Caki2 (cell line): Measurements from ENCODE around the gene TMEM37. TPM values are rescaled to one million over a fixed set of nuclear protein-coding genes. Genes with fewer than 3 reads are reported as not detected.

Source experiments
- DNase-seq: peaks from one replicate; pipeline ENCODE4 v3.0.0-alpha.2; 2015; ENCODE audit warnings: low read depth
- in situ Hi-C: cut with HindIII; loops from 2 replicates; pipeline ENCODE4 v1.10.0; 2016; ENCODE audit warnings: low sequenced_read_pairs, low pct_unique_long_range_greater_than_20kb, mixed read lengths
- total RNA-seq: library from RNA; depleted of rRNA; stranded (reverse); fragments of >200 nt; shearing (Covaris generic); gene quantifications from 2 replicates; pipeline ENCODE4 v1.2.3, GENCODE V29; 2014; ENCODE audit warnings: low replicate concordance

Gene TMEM37
- total RNA-seq, 1 experiment from 2014 or later, result 0.10 TPM

GRCh38 chr2:119468154-119468955, 36.7 kb downstream of the TMEM37 start:
- DNase-seq, result peak; percentile 24
- in situ Hi-C loops, result no loop called here

DNA sequence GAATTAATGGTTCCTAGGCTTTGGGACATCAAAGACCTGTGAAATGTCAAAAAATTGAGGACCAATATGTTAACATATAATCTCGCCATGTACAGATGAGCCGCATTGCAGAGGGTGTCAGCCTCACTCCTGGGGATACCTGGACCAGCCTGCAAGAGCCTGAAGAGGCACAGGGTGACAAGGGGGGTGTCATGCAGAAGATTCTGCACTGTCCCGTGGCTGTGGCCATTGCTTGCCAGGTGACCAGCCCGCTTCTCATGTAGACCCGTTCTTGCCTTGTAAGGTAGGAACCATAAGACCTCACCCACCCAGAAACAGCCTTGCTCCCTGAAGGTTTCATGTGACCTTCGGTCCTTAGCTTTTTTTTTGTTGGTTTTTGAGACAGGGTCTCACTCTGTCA, 37.5 kb downstream of the TMEM37 start:
- in situ Hi-C loops, result no loop called here
- DNase-seq, result no peak

DNA sequence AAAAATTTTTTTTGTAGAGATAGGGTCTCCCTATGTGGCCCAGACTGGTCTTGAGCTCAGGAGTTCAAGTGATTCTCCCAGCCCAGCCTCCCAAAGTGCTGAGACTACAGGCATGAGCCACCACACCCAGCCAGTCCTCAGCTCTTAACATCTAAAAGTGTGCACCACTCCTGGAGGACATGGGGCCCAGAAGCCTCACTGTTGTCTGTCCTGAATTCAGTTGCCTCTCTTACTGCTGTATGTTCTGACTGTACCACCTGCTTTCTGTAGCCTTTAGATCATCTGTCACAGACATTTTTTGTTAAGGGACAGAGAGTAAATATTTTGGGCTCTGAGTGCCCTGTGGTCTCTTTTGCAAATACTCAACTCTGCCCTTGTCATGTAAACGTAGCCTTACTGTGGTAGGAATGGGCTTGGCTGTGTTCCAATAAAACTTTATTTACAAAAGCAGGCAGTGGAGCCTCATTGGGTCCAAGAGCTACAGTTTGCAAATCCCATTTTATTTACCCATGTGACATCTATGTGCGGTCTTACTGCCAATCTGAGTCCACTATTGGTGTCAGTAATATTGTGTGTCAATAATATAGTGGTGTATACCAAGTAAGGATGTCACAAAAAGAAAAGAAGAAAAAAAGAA, 38.1 kb downstream of the TMEM37 start:
- in situ Hi-C loops, result loop anchor here (10.0 kb wide), 1 partner anchor 65 kb away; no protein-coding TSS in a partner anchor
- DNase-seq, result no peak

GRCh38 chr2:119472749-119473148, 41.1 kb downstream of the TMEM37 start:
- in situ Hi-C loops, result loop anchor here (10.0 kb wide), 1 partner anchor 68 kb away; no protein-coding TSS in a partner anchor
- DNase-seq, result no peak

GRCh38 chr2:119473621-119474370, 42.1 kb downstream of the TMEM37 start:
- no peak for DNase-seq
- in situ Hi-C loops, result loop anchor here (10.0 kb wide), 1 partner anchor 69 kb away; no protein-coding TSS in a partner anchor

DNA sequence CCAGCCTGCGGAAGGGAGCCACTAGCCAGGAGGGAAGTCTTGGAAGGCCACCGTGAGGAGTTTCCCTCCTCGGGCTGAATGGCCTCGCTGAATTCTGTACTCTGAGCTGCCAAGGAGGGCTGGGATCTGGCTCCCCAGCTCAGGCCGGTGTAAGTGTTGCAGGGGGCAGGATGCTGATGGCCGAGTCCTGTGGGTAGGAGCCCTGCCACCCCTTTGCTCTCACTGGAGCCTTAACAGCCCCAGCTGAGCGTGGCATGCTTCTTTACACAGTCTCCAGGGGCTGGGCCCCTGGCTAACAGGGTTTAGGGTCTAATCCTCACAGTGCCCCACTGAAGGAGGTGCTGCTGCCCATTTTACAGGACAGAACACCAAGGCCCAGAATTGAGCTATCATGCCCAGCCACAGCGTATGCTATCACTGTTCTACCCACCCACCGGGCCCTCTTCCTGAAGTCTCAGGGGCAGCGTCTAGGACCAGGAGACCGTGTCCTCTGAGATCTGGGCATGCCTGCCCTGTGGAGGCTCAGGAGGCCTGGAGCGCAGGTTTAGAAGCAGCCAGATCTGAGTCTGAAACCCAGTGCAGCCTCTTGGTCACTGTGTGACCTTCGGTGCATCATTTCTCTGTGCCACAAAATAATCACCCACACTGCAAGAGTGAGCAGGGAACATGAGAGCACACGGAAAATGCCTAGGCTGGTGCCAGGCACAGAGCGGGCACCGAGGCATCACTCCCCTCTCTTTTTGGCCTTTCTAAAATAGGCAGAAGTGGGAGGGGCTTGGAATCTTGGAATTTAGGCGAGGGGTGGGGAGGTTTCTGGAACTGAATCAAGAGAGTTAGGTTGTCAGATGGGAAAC, 42.9 kb downstream of the TMEM37 start:
- in situ Hi-C loops, result loop anchor here (10.0 kb wide), 1 partner anchor 70 kb away; no protein-coding TSS in a partner anchor

GRCh38 chr2:119475225-119475856, 43.7 kb downstream of the TMEM37 start:
- no peak for DNase-seq
- in situ Hi-C loops, result loop anchor here (10.0 kb wide), 1 partner anchor 71 kb away; no protein-coding TSS in a partner anchor

More for the DNA sequence above, 42.9 kb downstream of the TMEM37 start:
- DNase-seq, result no peak

- in situ Hi-C loops, result loop anchor here (10.0 kb wide), 1 partner anchor 71 kb away; no protein-coding TSS in a partner anchor
Observed at GRCh38 chr2:119475857-119476244, 44.2 kb downstream of the TMEM37 start.

GRCh38 chr2:119476301-119477112, 44.9 kb downstream of the TMEM37 start:
- in situ Hi-C loops, result loop anchor here (10.0 kb wide), 1 partner anchor 72 kb away; no protein-coding TSS in a partner anchor

More at GRCh38 chr2:119475857-119476244, 44.2 kb downstream of the TMEM37 start:
- no peak for DNase-seq

GRCh38 chr2:119477113-119477505, 45.5 kb downstream of the TMEM37 start:
- DNase-seq, result no peak
- in situ Hi-C loops, result loop anchor here (10.0 kb wide), 1 partner anchor 72 kb away; no protein-coding TSS in a partner anchor

More at GRCh38 chr2:119476301-119477112, 44.9 kb downstream of the TMEM37 start:
- peak; percentile 72 for DNase-seq

- in situ Hi-C loops, result loop anchor here (10.0 kb wide), 1 partner anchor 74 kb away; no protein-coding TSS in a partner anchor
Observed at GRCh38 chr2:119478188-119478977, 46.7 kb downstream of the TMEM37 start.

DNA sequence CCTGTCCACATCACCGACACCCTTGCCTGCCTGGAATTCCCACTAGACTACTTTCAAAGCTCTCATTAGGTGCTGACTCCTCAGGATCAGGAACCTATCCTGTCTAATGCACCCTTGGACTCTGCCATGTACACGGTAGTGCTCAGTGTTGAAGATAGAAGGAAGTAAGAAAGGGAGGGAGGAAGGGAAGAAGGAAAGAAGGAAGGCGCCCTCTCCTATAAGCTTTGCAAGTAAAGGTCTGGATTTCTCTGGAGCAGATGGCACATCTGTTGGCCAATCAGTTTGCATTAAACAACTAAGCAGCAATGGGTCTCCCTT, 47.3 kb downstream of the TMEM37 start:
- DNase-seq, result no peak
- in situ Hi-C loops, result loop anchor here (10.0 kb wide), 1 partner anchor 74 kb away; no protein-coding TSS in a partner anchor

More at GRCh38 chr2:119478188-119478977, 46.7 kb downstream of the TMEM37 start:
- DNase-seq, result no peak

- no peak for DNase-seq
- in situ Hi-C loops, result no loop called here
Observed at GRCh38 chr2:119480184-119480583, 48.5 kb downstream of the TMEM37 start.

GRCh38 chr2:119480718-119481142, 49.1 kb downstream of the TMEM37 start:
- DNase-seq, result no peak
- in situ Hi-C loops, result no loop called here
